Fibroblast of peridontal ligament (primary cell): ENCODE data around the gene MACROD2.

Experiments used
- DNase-seq: peaks from one replicate; pipeline ENCODE4 v3.0.0-alpha.2; 2010; ENCODE audit errors: extremely low read depth

Gene MACROD2

GRCh38 chr20:14582855-14583254, 587.5 kb downstream of the MACROD2 start:
- no peak for DNase-seq

- DNase-seq: no peak
These were observed 588.1 kb downstream of the MACROD2 start for GRCh38 chr20:14583413-14583812.

GRCh38 chr20:14589383-14589782, 594.1 kb downstream of the MACROD2 start:
- DNase-seq: no peak

DNA sequence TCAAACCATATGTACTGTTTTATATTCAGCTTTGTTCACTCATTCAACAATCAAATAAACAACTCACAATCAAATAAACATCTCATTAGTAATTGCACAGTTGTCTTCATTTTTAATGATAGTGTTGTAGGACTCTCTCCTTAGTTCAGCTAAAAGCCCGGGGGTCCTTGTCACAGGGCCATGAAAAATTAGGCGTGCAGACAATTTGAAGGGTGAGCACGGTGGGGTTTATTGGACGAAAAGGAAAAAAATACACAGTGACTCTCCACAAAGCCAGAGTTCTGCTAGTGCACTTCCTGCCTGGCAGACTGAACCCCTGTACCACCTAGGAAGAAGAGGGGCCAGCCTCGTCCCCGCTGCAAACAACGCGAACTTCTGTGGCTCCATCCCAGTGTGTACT, 599.7 kb downstream of the MACROD2 start:
- DNase-seq: no peak

DNA sequence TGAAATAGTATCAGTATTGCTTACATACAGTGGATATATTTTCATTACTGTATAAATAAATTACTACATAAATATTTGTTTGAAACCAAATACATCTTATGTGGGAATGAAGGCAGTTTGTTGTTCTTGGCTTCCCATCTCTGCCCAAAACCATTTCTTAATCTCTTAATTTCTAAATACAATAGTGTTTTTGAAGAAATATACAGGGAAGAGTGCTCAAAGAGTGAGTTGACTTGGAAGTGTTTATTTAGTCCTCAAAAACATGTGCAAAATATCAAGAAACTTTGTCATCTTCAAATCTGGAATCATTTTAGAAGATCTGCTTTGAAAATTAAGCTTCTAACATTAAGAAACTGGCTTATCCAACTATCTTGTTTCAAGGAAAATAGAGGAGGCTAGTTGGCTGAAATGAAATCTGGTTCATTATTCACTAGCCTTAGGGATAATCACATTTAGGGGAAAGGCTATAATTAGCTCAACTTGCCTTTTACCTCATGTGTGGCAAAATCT, 601.9 kb downstream of the MACROD2 start:
- DNase-seq: peak; percentile 70

GRCh38 chr20:14599613-14600012, 604.3 kb downstream of the MACROD2 start:
- no peak for DNase-seq

DNA sequence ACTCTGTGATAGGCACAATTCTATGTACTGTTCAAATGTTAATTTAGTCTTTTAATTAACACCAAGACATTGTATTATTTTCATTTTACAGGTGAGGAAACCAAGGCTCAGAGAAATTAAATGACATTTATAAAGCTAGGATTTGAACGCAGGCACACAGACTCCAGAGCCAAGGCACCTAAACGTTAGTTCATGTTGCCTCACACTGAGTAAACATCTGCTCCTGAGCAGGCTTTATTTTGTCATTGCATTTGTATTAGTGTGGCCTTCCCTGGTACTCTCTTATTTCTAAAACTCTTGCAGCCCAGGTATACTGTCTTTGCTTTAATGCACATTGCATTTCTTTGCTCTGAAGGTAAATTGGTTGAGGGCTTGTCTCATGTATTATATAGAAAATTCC, 605.2 kb downstream of the MACROD2 start:
- no peak for DNase-seq

GRCh38 chr20:14604143-14604542, 608.8 kb downstream of the MACROD2 start:
- no peak for DNase-seq

DNA sequence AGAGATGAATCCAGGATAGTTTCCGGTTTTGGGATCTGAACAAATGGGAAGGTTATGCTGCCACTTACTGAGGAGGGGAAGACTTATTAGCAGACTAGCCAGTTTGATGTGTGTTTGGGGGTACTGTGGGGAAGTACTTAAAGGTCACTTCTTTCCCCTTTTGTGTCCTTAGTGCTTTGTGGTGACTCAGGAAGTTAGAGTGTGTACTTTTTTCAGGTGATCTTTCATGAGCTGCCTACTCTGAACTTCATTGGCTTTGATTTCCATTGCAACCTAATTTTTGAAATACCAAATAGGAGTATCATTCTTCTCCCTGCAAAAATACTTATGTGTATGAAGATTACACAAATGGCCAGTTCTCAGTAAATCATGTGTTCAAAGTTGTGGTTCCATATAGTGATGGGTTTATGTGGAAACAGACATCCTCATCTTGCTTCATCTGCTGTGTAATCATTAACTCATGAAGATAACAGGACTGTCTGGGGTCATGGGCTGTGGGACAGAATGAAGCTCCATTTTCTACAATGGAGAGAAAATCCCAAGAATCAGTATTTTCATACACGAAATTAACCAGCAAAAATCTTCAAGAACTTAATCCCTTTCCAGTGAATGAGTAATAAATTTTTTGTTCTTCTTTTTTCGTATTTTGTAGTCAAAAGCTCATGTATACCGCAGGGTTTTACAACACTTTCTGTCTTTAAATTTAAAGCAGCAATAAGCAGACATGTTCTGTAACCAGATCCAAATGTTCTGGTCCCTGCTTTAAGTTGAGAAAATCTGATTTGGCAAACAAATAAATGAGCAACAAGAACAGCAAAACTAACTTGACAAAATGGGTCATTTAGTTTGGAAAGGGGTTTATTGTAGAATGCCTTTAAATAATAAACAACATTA, 614.3 kb downstream of the MACROD2 start:
- DNase-seq: no peak

- no peak for DNase-seq
These were observed 616.2 kb downstream of the MACROD2 start for GRCh38 chr20:14611479-14611878.

- peak; percentile 60 for DNase-seq
These were observed 617.1 kb downstream of the MACROD2 start for GRCh38 chr20:14612391-14612790.

DNA sequence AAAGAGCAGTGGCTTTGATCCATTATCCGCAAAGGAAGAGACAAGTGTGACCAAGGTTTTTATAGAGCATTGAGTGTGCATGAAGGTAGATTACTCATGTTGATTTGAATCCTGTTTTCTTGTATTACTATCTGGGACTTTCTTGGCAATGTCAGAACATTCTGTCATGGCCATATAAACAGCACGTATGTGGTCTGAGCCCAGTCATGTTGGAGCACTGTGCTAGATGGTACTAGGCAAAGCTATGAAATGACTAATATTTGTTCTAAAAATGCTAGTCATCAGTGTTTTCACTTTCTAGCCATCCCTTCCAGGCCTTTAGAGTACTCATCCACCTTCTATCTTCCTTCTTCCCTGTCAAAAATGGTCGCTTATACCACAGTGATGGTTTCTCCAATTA, 620.7 kb downstream of the MACROD2 start:
- no peak for DNase-seq

GRCh38 chr20:14617123-14617522, 621.8 kb downstream of the MACROD2 start:
- DNase-seq: no peak

DNA sequence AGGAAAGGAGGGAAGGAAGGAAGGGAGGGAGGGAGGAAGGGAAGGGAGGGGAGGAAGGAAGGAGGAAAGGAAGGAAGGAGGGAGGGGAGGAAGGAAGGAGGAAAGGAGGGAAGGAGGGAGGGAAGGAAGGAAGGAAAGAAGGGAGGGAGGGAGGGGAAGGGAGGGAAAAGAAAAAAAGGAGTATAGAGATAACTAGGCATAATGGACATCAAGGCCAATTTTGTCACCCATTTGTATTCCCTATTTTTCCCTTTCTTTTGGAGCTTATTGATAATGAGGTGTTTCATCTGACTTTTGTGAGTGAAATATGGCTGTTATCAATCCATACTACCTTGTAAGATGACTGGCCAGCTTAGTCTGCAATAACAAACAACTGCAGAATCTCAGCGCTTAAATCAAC, 624.1 kb downstream of the MACROD2 start:
- DNase-seq: no peak

- peak; percentile 14 for DNase-seq
These were observed 627.5 kb downstream of the MACROD2 start for GRCh38 chr20:14622796-14623195.

DNA sequence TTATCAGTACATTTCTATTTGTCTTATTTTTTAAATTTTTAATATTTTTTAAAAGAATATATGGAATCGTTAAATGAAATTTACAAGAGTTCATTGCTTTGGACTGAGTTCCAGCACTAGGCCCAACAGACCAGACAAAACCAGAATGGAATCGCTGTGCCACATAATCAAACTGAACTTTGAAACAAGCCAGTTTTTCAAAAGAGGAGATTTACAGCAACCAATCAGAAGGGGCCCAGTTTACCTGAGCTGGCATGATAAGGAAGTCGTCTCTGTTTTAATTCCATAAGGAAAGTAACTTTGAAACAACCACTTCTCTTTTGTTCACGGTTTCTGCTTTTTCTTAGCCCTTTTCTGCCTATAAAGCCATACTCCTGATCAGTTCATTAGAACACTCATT, 635.7 kb downstream of the MACROD2 start:
- no peak for DNase-seq

- DNase-seq: no peak
These were observed 637.6 kb downstream of the MACROD2 start for GRCh38 chr20:14632906-14633305.

DNA sequence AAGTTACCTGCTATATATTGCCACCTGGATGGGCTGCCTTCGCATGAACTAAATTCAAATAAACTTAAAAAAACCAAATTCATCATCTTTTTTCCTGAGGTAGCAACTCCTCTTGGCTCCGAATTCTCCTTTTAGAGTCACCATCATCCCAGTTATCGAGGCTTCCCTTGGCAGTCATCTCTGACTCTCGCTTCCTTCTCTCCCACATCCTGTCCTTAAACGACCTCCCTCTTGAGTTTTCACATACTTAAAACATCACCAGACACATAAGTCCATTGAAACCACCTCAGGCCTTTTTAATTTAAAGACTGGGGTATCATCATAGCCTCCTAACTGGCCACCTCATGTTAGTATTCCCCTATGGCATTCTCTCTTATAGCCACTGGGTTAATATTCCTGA, 638.2 kb downstream of the MACROD2 start:
- no peak for DNase-seq

GRCh38 chr20:14634665-14635064, 639.3 kb downstream of the MACROD2 start:
- DNase-seq: no peak

DNA sequence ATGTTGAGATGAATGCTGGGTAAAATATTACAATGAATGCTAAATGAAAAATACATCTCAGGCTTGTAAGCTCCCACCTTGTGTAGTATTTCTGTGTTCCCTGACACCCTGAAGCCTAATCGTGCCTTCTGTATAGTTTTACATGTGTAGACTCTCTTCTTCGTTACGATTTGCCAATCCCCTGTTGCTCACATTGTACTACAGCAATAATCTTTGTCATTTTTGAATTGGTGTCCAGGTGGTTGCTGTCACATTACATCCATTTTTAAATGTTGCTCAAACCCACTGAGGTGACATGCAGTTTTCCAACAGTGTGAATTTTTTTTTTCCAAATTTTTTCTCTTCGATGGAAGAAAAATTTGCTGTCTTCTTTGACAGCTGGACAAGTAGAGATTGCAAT, 642.1 kb downstream of the MACROD2 start:
- DNase-seq: no peak

GRCh38 chr20:14643146-14643545, 647.8 kb downstream of the MACROD2 start:
- no peak for DNase-seq

- no peak for DNase-seq
These were observed 648.2 kb downstream of the MACROD2 start for GRCh38 chr20:14643556-14643955.

- no peak for DNase-seq
These were observed 649.2 kb downstream of the MACROD2 start for GRCh38 chr20:14644306-14645097.
